PC-9 (cell line): Measurements from ENCODE around the gene CCR3. TPM values are rescaled to one million over a fixed set of nuclear protein-coding genes. Genes with fewer than 3 reads are reported as not detected.

Source experiments
- BruUV-seq: library from RNA; stranded (reverse); fragments of 400-500 nt; replicated peaks from 2 replicates; lab custom pipeline; 2021; lab: Mats Ljungman, UMichigan
- CTCF ChIA-PET: fragments of 300-600 bp; sonication (Branson Sonifier 250); formaldehyde crosslinking; loops from one replicate; lab custom pipeline; 2022; ENCODE audit warnings: antibody characterized with exemption; lab: Charles Lee
- POLR2A ChIA-PET: fragments of 300-600 bp; sonication (Branson Sonifier 250); formaldehyde crosslinking; loops from one replicate; lab custom pipeline; 2022; ENCODE audit warnings: antibody characterized with exemption; ENCODE audit not compliant: unreplicated experiment; lab: Charles Lee
- DNase-seq, 2 experiments: peaks; one replicate each; pipeline versions ENCODE4 v3.0.0 to v3.0.0-alpha.2; 2015 to 2022; ENCODE audit warnings: mixed read lengths in 1 of 2
- H2AFZ ChIP-seq: fragments of 200-600 bp; sonication (generic); 2 replicates; pipeline ENCODE4 v1.8.1; 2017; ENCODE audit warnings: antibody characterized with exemption
- H3F3A ChIP-seq: fragments of 200-600 bp; sonication (generic); 2 replicates; pipeline ENCODE4 v1.8.1; 2017; ENCODE audit warnings: antibody characterized with exemption, mild to moderate bottlenecking, low read depth; ENCODE audit not compliant: insufficient read depth
- H3K27ac ChIP-seq: fragments of 200-600 bp; sonication (generic); 2 replicates; pipeline ENCODE4 v1.6.1; 2016; ENCODE audit warnings: mixed run types
- H3K27me3 ChIP-seq: fragments of 200-600 bp; sonication (generic); 2 replicates; pipeline ENCODE4 v1.6.1; 2016; ENCODE audit warnings: low read depth, mixed run types; ENCODE audit not compliant: insufficient read depth
- H3K36me3 ChIP-seq: fragments of 200-600 bp; sonication (generic); 2 replicates; pipeline ENCODE4 v1.6.1; 2016; ENCODE audit warnings: low read depth, mixed run types
- H3K4me1 ChIP-seq: fragments of 200-600 bp; sonication (generic); replicated peaks from 2 replicates; pipeline ENCODE4 v1.6.1; 2016; ENCODE audit warnings: mixed run types; ENCODE audit not compliant: insufficient read depth
- H3K4me2 ChIP-seq: fragments of 200-600 bp; sonication (generic); 2 replicates; pipeline ENCODE4 v1.6.1; 2017; ENCODE audit warnings: mixed run types
- H3K4me3 ChIP-seq: fragments of 200-600 bp; sonication (generic); 2 replicates; pipeline ENCODE4 v1.6.1; 2016; ENCODE audit warnings: mixed run types
- H3K79me2 ChIP-seq: fragments of 200-600 bp; sonication (generic); 2 replicates; pipeline ENCODE4 v1.6.1; 2017; ENCODE audit warnings: low read depth, mixed run types
- H3K9me2 ChIP-seq: fragments of 200-600 bp; sonication (generic); 2 replicates; pipeline ENCODE4 v1.8.1; 2017; ENCODE audit warnings: mild to moderate bottlenecking; ENCODE audit not compliant: insufficient read depth
- H3K9me3 ChIP-seq: fragments of 200-600 bp; sonication (generic); 2 replicates; pipeline ENCODE4 v1.8.1; 2016; ENCODE audit warnings: low read depth; ENCODE audit not compliant: insufficient read depth
- H4K20me1 ChIP-seq: fragments of 200-600 bp; sonication (generic); 2 replicates; pipeline ENCODE4 v1.8.1; 2017; ENCODE audit not compliant: insufficient read depth
- EZH2 ChIP-seq: fragments of 200-600 bp; sonication (generic); IDR thresholded peaks from 2 replicates; pipeline ENCODE4 v1.8.0; 2017; ENCODE audit warnings: antibody characterized with exemption, low read depth
- intact Hi-C: fragments of 100-400 bp; cut with micrococcal nuclease; formaldehyde crosslinking; loops from one replicate; pipeline ENCODE4 v1.10.0; 2022; ENCODE audit not compliant: unreplicated experiment
- total RNA-seq: library from RNA; stranded (reverse); gene quantifications from 2 replicates; pipeline ENCODE4 v1.2.3, GENCODE V29; 2021
- TF ChIP-seq, protein P1 (sequence below): fragments of 200-600 bp; sonication (generic); conservative IDR thresholded peaks from 2 replicates; pipeline ENCODE4 v1.6.1; 2017; ENCODE audit warnings: mixed run types, antibody characterized with exemption, mild to moderate bottlenecking, moderate library complexity

The CCR3 gene
- total RNA-seq, 1 experiment from 2014 or later: 3.1 TPM

DNA sequence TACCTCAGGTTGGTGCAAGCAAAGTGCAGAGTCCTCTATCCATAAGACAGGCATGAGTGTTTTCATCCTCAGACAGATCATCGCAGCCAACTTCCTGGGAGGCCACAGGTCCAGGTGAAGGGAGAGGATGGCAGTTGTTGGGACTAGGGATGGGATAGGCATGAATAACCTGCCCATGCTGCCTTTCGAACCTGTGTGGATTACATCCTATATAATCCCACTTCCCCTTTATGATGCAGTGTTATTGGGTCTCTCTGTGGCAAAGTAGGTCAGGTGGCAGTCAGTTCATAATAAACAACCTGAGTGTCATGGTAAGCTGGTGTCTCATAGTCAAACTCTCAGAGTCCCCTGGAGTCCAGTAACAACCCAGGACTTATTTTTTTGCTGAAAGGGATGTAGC, 40.4 kb downstream of the CCR3 start:
- H3K4me2 ChIP-seq: no peak overlapping the region
- no peaks in the 10 kb centered on the region for H3K9me2 ChIP-seq
- TF ChIP-seq, protein P1, sequence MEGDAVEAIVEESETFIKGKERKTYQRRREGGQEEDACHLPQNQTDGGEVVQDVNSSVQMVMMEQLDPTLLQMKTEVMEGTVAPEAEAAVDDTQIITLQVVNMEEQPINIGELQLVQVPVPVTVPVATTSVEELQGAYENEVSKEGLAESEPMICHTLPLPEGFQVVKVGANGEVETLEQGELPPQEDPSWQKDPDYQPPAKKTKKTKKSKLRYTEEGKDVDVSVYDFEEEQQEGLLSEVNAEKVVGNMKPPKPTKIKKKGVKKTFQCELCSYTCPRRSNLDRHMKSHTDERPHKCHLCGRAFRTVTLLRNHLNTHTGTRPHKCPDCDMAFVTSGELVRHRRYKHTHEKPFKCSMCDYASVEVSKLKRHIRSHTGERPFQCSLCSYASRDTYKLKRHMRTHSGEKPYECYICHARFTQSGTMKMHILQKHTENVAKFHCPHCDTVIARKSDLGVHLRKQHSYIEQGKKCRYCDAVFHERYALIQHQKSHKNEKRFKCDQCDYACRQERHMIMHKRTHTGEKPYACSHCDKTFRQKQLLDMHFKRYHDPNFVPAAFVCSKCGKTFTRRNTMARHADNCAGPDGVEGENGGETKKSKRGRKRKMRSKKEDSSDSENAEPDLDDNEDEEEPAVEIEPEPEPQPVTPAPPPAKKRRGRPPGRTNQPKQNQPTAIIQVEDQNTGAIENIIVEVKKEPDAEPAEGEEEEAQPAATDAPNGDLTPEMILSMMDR: no peak
- TF ChIP-seq EZH2: no peak
- ChIA-PET POLR2A (no interaction called here), CTCF (no interaction called here)
- H3K27ac ChIP-seq: no peak overlapping the region
- no peaks in the 10 kb centered on the region for H4K20me1 ChIP-seq
- no peaks in the 10 kb centered on the region for H3F3A ChIP-seq
- no TSS peak for BruUV-seq
- H3K4me1 ChIP-seq: peaks cover 11% of the 10 kb centered on the region
- no peaks in the 10 kb centered on the region for H3K79me2 ChIP-seq
- no peak for DNase-seq
- no peak overlapping the region for H2AFZ ChIP-seq
- no peaks in the 10 kb centered on the region for H3K27me3 ChIP-seq
- no peaks in the 10 kb centered on the region for H3K9me3 ChIP-seq
- intact Hi-C loops: no loop called here
- no peak overlapping the region for H3K4me3 ChIP-seq
- no peaks in the 10 kb centered on the region for H3K36me3 ChIP-seq

DNA sequence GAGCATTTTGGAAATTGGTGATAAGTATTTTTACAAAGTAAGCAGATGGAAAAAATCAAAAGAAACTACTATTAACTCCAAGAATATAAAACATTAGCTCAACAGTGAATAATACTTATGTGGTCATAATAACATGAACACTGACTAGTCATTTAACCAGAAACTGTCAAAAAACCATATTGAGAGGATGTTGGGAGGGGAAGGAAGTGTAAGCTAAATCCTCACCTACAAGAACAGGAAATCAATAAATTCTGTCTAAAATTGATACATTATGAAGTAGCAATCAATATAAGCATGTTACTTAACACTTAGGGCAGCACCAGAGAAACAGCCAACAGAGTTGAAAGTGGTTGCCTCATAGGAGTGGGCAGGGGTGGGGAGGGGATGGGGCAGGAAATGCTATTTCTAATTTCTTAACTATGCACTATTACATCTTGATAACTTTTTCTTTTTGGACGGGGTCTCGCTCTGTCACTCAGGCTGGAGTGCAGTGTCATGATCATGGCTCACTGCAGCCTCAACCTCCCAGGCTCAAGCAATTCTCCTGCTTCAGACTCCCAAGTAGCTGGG, 41.7 kb downstream of the CCR3 start:
- H3K27me3 ChIP-seq: no peaks in the 10 kb centered on the region
- H3K4me1 ChIP-seq: peaks cover 11% of the 10 kb centered on the region
- H3K4me3 ChIP-seq: no peak overlapping the region
- H3K27ac ChIP-seq: no peak overlapping the region
- H3K4me2 ChIP-seq: no peak overlapping the region
- no peaks in the 10 kb centered on the region for H3F3A ChIP-seq
- H3K9me3 ChIP-seq: no peaks in the 10 kb centered on the region
- no peak for DNase-seq
- H3K36me3 ChIP-seq: no peaks in the 10 kb centered on the region
- ChIA-PET POLR2A (no interaction called here), CTCF (interaction anchor here (0.6 to 0.7 kb wide), 2 partner anchors 89 to 326 kb away, joined by 4 to 7 read pairs; no protein-coding TSS in a partner anchor)
- no peaks in the 10 kb centered on the region for H3K9me2 ChIP-seq
- intact Hi-C loops: no loop called here
- TF ChIP-seq, protein P1: no peak
- TF ChIP-seq EZH2: no peak
- no peaks in the 10 kb centered on the region for H3K79me2 ChIP-seq
- no TSS peak for BruUV-seq
- no peak overlapping the region for H2AFZ ChIP-seq
- H4K20me1 ChIP-seq: no peaks in the 10 kb centered on the region

GRCh38 chr3:46284981-46285683, 42.9 kb downstream of the CCR3 start:
- no peaks in the 10 kb centered on the region for H4K20me1 ChIP-seq
- TF ChIP-seq EZH2: no peak
- TF ChIP-seq, protein P1: no peak
- POLR2A ChIA-PET: no interaction called here
- H3K79me2 ChIP-seq: no peaks in the 10 kb centered on the region
- H3K4me2 ChIP-seq: no peak overlapping the region
- no peaks in the 10 kb centered on the region for H3K9me2 ChIP-seq
- no TSS peak for BruUV-seq
- no peaks in the 10 kb centered on the region for H3F3A ChIP-seq
- no peaks in the 10 kb centered on the region for H3K9me3 ChIP-seq
- no peak overlapping the region for H2AFZ ChIP-seq
- intact Hi-C loops: no loop called here
- no peaks in the 10 kb centered on the region for H3K36me3 ChIP-seq
- H3K4me1 ChIP-seq: peaks cover 11% of the 10 kb centered on the region
- peak; percentile 35 to 63 for DNase-seq
- no peak overlapping the region for H3K27ac ChIP-seq
- no peak overlapping the region for H3K4me3 ChIP-seq
- no peaks in the 10 kb centered on the region for H3K27me3 ChIP-seq
- CTCF ChIA-PET: interaction anchor here (1.0 kb wide), 1 partner anchor 8 kb away, joined by 4 read pairs; no protein-coding TSS in a partner anchor
